OCI-LY3 (cell line): ENCODE measurements around the gene MON2.

ENCODE experiments used
- H2AFZ ChIP-seq: fragments of 200-600, 300-600 bp; shearing (Covaris generic); 2 replicates; pipeline ENCODE4 v1.6.0; 2014; ENCODE audit warnings: antibody characterized with exemption, low read depth, low read length
- H3K27ac ChIP-seq: fragments of 200-600, 300-600 bp; sonication (generic); 2 replicates; pipeline ENCODE4 v1.5.1; 2014; ENCODE audit warnings: mild to moderate bottlenecking, low read length, moderate library complexity, mixed read lengths
- H3K27me3 ChIP-seq: fragments of 200-600, 300-600 bp; sonication (generic); 2 replicates; pipeline ENCODE4 v1.6.1; 2014; ENCODE audit warnings: low read depth, low read length, mixed read lengths
- H3K36me3 ChIP-seq: fragments of 200-600, 300-600 bp; sonication (generic); replicated peaks from 2 replicates; pipeline ENCODE3; 2014; ENCODE audit warnings: low read depth, low read length, mixed read lengths
- H3K4me1 ChIP-seq: fragments of 300-600, 200-600 bp; sonication (generic); 2 replicates; pipeline ENCODE4 v1.6.1; 2014; ENCODE audit warnings: low read length, mixed read lengths
- H3K4me2 ChIP-seq: fragments of 200-600, 300-600 bp; sonication (generic); 2 replicates; pipeline ENCODE4 v1.6.1; 2014; ENCODE audit warnings: low read length, mixed read lengths
- H3K4me3 ChIP-seq: fragments of 300-600, 200-600 bp; sonication (generic); 2 replicates; pipeline ENCODE4 v1.5.1; 2014; ENCODE audit warnings: antibody characterized with exemption, mild to moderate bottlenecking, low read length, moderate library complexity
- H3K79me2 ChIP-seq: fragments of 300-600, 200-600 bp; shearing (Covaris generic); 2 replicates; pipeline ENCODE4 v1.6.1; 2014; ENCODE audit warnings: mild to moderate bottlenecking, low read length, mixed read lengths
- H3K9ac ChIP-seq: fragments of 300-600, 200-600 bp; shearing (Covaris generic); 2 replicates; pipeline ENCODE4 v1.6.0; 2014; ENCODE audit warnings: mild to moderate bottlenecking, low read length, moderate library complexity
- H3K9me3 ChIP-seq: fragments of 200-600, 300-600 bp; shearing (Covaris generic); 2 replicates; pipeline ENCODE4 v1.6.1; 2014; ENCODE audit warnings: low read length, mixed read lengths; ENCODE audit not compliant: insufficient read depth
- H4K20me1 ChIP-seq: fragments of 200-600, 300-600 bp; sonication (generic); 2 replicates; pipeline ENCODE4 v1.6.1; 2016; ENCODE audit warnings: low read length, mixed read lengths; ENCODE audit not compliant: insufficient read depth
- EZH2phosphoT487 ChIP-seq: fragments of 200-600 bp; shearing (Covaris generic); IDR thresholded peaks from 2 replicates; pipeline ENCODE4 v1.6.1; 2018; ENCODE audit warnings: antibody characterized with exemption, mixed run types, low read depth
- TF ChIP-seq, protein P1 (sequence below): fragments of 200-600, 300-600 bp; sonication (generic); IDR thresholded peaks from 2 replicates; pipeline ENCODE4 v1.5.1; 2014; ENCODE audit warnings: antibody characterized with exemption, low read length, low read depth

The MON2 gene

DNA sequence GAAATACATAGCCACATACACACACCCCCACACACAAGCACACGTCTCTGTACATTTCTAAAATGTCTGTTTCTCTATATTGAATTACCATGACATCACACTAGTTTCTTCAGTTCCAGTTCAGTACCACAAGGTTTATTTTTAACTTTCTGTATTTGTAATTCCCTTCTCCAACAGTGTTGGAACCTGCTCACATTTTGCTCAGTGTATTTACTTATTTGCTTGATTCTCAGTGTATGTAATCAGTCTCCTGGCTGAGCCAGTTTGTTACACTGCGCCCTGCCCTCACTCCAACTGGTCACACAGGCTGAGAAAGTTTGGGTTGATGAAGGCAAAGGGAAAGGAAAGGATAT lies 67.1 kb downstream of the MON2 start:
- Histone ChIP-seq H3K27ac (no peak overlapping the region), H3K4me1 (peaks cover 11% of the 10 kb centered on the region), H3K9me3 (no peaks in the 10 kb centered on the region), H2AFZ (no peak overlapping the region), H3K79me2 (no peaks in the 10 kb centered on the region), H3K4me3 (no peak overlapping the region), H3K27me3 (no peaks in the 10 kb centered on the region), H3K4me2 (no peak overlapping the region), H3K36me3 (peaks cover 18% of the 10 kb centered on the region), H3K9ac (no peak overlapping the region), H4K20me1 (no peaks in the 10 kb centered on the region)
- no peak for TF ChIP-seq EZH2phosphoT487
- TF ChIP-seq, protein P1, sequence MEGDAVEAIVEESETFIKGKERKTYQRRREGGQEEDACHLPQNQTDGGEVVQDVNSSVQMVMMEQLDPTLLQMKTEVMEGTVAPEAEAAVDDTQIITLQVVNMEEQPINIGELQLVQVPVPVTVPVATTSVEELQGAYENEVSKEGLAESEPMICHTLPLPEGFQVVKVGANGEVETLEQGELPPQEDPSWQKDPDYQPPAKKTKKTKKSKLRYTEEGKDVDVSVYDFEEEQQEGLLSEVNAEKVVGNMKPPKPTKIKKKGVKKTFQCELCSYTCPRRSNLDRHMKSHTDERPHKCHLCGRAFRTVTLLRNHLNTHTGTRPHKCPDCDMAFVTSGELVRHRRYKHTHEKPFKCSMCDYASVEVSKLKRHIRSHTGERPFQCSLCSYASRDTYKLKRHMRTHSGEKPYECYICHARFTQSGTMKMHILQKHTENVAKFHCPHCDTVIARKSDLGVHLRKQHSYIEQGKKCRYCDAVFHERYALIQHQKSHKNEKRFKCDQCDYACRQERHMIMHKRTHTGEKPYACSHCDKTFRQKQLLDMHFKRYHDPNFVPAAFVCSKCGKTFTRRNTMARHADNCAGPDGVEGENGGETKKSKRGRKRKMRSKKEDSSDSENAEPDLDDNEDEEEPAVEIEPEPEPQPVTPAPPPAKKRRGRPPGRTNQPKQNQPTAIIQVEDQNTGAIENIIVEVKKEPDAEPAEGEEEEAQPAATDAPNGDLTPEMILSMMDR = no peak

DNA sequence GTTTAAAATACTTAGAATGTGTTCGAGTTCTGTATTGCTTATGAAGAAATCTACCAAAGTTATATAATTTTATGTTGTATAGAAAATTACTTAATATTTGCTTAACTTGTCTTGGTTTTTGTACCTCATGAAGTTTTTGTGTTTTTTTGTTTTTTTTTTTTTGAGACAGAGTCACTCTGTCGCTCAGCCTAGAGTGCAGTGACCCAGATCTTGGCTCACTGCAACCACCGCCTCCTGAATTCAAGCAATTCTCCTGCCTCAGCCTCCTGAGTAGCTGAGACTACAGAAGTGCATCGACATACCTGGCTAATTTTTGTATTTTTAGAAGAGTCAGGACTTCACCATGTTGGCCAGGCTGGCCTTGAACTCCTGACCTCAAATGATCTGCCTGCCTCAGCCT lies 69.9 kb downstream of the MON2 start:
- no peaks in the 10 kb centered on the region for H3K79me2 ChIP-seq
- TF ChIP-seq EZH2phosphoT487 = no peak
- TF ChIP-seq, protein P1 = no peak
- no peak overlapping the region for H3K27ac ChIP-seq
- no peak overlapping the region for H3K9ac ChIP-seq
- no peaks in the 10 kb centered on the region for H3K27me3 ChIP-seq
- H3K9me3 ChIP-seq = no peaks in the 10 kb centered on the region
- H3K4me1 ChIP-seq = peaks cover 11% of the 10 kb centered on the region
- H3K36me3 ChIP-seq = peaks cover 21% of the 10 kb centered on the region
- H4K20me1 ChIP-seq = no peaks in the 10 kb centered on the region
- no peak overlapping the region for H2AFZ ChIP-seq
- H3K4me3 ChIP-seq = no peak overlapping the region
- no peak overlapping the region for H3K4me2 ChIP-seq

DNA sequence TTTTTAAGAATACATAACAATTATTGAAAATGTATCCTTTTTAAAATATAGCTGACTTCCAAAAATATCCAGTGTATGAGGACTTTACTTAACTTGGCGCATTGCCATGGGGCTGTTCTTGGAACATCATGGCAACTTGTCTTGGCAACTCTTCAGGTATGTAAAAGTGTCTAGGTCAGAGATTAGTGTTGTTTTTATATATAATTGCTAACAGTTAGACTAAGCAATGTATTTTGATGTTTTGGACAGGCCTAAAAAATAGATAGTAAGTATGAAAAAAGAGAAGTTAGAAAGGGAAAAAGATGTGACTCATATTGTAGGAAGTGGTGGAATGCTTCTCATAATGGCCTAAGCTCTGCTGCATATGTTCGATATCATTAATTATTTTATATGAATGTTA lies 70.9 kb downstream of the MON2 start:
- Histone ChIP-seq H3K4me1 (peaks cover 11% of the 10 kb centered on the region), H3K79me2 (no peaks in the 10 kb centered on the region), H3K9ac (no peak overlapping the region), H3K27me3 (no peaks in the 10 kb centered on the region), H3K9me3 (no peaks in the 10 kb centered on the region), H4K20me1 (no peaks in the 10 kb centered on the region), H2AFZ (no peak overlapping the region), H3K27ac (no peak overlapping the region), H3K4me3 (no peak overlapping the region), H3K36me3 (peaks cover 21% of the 10 kb centered on the region), H3K4me2 (no peak overlapping the region)
- TF ChIP-seq EZH2phosphoT487 = no peak
- TF ChIP-seq, protein P1 = no peak

DNA sequence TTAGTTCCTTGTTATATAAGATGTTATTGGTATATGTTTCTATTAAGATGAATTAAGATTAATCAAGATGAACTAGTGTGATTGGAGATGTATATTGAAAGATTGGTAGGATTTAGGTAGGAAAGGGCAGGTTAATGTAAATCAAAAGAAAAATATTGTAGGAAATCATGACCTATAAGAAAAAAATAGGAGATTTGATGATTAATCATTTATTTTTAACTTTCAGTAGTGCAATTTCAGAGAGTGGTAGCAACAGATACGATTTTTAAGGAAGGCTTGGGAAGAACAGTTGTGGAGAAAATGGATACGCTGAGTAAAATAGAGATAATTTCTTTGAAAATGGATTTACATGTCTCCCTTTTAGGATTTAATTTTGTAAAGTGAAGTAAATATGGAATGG lies 73.7 kb downstream of the MON2 start:
- H3K9me3 ChIP-seq = no peaks in the 10 kb centered on the region
- H3K27me3 ChIP-seq = no peaks in the 10 kb centered on the region
- H3K4me3 ChIP-seq = no peak overlapping the region
- no peaks in the 10 kb centered on the region for H3K4me1 ChIP-seq
- peaks cover 10% of the 10 kb centered on the region for H3K36me3 ChIP-seq
- no peaks in the 10 kb centered on the region for H3K79me2 ChIP-seq
- H2AFZ ChIP-seq = no peak overlapping the region
- no peak overlapping the region for H3K4me2 ChIP-seq
- TF ChIP-seq, protein P1 = no peak
- no peak for TF ChIP-seq EZH2phosphoT487
- H3K27ac ChIP-seq = no peak overlapping the region
- H4K20me1 ChIP-seq = no peaks in the 10 kb centered on the region
- H3K9ac ChIP-seq = no peak overlapping the region
